H1 (cell line): Measurements from ENCODE around the gene SLITRK3.

Experiments used
- TF ChIP-seq, protein P1 (sequence below), 3 experiments: IDR thresholded peaks; 1 replicate in 2 of 3; 2 replicates in 1 of 3; pipeline versions ENCODE4 v1.5.1 to v1.6.1; 2011; ENCODE audit warnings: low read length in 3 of 3, mild to moderate bottlenecking in 3 of 3, inconsistent platforms in 2 of 3, low read depth in 1 of 3, moderate library complexity in 1 of 3; ENCODE audit not compliant: insufficient read depth in 1 of 3; ENCODE audit errors: control extremely low read depth in 1 of 3
- TF ChIP-seq, protein P2 (sequence below): IDR thresholded peaks from 2 replicates; pipeline ENCODE4 v1.6.1; 2012; ENCODE audit warnings: low read length, inconsistent platforms

DNA sequence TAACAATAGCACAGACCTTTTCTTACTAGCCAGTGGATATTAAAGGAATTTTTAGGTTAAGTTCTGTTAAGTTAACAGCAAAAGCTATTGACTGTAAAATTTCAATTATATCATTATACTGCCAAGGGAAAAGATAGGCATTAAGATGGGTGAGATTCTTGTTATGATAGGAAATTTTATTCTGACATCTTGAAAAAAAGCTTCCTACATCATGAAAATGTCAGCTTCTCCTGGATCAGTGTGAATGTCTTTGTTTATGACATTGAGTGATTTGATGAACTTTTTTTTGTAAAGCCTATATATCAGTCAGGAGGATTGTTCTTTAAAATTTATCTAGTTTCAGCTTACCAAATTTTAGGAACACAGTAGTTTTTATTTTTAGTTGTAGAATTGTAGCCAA lies 47.4 kb upstream of the SLITRK3 start:
- TF ChIP-seq, protein P1, sequence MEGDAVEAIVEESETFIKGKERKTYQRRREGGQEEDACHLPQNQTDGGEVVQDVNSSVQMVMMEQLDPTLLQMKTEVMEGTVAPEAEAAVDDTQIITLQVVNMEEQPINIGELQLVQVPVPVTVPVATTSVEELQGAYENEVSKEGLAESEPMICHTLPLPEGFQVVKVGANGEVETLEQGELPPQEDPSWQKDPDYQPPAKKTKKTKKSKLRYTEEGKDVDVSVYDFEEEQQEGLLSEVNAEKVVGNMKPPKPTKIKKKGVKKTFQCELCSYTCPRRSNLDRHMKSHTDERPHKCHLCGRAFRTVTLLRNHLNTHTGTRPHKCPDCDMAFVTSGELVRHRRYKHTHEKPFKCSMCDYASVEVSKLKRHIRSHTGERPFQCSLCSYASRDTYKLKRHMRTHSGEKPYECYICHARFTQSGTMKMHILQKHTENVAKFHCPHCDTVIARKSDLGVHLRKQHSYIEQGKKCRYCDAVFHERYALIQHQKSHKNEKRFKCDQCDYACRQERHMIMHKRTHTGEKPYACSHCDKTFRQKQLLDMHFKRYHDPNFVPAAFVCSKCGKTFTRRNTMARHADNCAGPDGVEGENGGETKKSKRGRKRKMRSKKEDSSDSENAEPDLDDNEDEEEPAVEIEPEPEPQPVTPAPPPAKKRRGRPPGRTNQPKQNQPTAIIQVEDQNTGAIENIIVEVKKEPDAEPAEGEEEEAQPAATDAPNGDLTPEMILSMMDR (IDR thresholded peaks at IDR 0.05; ENCODE audit: control extremely low read depth in 1 of 3, insufficient read depth in 1 of 3, low read depth in 1 of 3, low read length in 3 of 3): no peak
- TF ChIP-seq, protein P2, sequence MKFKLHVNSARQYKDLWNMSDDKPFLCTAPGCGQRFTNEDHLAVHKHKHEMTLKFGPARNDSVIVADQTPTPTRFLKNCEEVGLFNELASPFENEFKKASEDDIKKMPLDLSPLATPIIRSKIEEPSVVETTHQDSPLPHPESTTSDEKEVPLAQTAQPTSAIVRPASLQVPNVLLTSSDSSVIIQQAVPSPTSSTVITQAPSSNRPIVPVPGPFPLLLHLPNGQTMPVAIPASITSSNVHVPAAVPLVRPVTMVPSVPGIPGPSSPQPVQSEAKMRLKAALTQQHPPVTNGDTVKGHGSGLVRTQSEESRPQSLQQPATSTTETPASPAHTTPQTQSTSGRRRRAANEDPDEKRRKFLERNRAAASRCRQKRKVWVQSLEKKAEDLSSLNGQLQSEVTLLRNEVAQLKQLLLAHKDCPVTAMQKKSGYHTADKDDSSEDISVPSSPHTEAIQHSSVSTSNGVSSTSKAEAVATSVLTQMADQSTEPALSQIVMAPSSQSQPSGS: no peak
